Measurements from ENCODE around the gene SREK1IP1.
"Not testable (repeated sequence)": the region's sequence is repeated elsewhere in the genome, so short reads cannot be mapped to it uniquely, and the experiment has no call there.

DNA sequence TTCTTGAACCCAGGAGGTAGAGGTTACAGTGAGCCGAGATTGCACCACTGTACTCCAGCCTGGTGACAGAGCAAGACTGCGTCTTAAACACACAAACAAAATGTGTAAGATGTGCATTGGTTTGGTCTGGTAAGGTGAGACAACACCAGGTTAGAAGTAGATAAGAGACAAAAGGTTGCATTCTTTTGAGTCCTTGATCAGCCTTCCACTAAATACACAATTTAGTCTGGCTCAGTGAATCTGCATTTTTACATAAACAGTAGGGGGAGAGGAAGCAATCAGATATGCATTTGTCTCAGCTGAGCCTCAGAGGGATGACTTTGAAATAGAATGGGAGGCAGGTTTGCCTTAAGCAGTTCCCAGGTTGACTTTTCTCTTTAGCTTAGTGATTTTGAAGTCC is 62.4 kb downstream of the SREK1IP1 start:
- TF ChIP-seq, protein P1, sequence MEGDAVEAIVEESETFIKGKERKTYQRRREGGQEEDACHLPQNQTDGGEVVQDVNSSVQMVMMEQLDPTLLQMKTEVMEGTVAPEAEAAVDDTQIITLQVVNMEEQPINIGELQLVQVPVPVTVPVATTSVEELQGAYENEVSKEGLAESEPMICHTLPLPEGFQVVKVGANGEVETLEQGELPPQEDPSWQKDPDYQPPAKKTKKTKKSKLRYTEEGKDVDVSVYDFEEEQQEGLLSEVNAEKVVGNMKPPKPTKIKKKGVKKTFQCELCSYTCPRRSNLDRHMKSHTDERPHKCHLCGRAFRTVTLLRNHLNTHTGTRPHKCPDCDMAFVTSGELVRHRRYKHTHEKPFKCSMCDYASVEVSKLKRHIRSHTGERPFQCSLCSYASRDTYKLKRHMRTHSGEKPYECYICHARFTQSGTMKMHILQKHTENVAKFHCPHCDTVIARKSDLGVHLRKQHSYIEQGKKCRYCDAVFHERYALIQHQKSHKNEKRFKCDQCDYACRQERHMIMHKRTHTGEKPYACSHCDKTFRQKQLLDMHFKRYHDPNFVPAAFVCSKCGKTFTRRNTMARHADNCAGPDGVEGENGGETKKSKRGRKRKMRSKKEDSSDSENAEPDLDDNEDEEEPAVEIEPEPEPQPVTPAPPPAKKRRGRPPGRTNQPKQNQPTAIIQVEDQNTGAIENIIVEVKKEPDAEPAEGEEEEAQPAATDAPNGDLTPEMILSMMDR (IDR thresholded peaks at IDR 0.05): not testable (repeated sequence)
- not testable (repeated sequence) for TF ChIP-seq POLR2A (IDR thresholded peaks at IDR 0.05)
